Measurements from ENCODE around the gene FPR2.

Gene FPR2

DNA sequence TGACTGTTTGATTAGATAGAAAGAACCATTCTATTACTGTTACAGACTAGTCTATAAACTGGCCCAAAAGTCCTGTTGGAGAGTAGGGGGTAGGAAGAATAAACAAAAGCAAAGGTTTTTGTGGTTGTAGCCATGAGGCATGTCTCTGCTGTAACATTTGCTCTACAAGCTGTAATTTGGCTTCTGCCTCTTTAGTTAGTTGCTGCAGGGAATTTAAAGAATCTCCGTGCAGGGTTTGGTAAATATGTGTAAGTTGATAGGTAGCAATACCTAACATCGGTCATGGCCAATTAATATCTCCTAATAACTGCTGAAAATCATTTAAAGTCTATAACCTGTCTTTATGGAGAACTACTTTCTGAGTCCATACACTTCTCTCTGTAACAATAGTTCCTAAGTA is 46.9 kb downstream of the FPR2 start:
- no peak for DNase-seq

GRCh38 chr19:51808333-51808986 is 47.5 kb downstream of the FPR2 start:
- peak; percentile 23 for DNase-seq

DNA sequence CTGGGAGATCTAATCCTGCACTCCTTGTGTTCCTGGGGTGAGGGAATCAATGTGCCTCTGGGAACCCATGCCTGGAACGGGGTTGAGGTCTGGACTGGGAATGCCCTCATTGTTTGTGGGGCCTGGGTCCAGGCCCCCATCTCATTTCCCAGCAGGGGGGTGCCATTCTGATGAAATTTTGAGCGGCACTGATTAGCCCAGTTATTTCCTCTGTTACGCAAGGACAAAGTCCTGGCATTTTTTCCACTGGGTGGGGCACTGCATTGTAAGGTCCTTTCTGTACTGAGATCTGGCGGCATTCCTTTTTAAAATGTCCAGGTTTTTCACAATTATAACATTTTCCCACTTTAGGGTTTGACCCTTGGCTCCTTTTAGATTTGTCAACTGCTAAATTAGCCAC is 48.8 kb downstream of the FPR2 start:
- no peak for DNase-seq

GRCh38 chr19:51810223-51810622 is 49.2 kb downstream of the FPR2 start:
- peak; percentile 3 for DNase-seq

DNA sequence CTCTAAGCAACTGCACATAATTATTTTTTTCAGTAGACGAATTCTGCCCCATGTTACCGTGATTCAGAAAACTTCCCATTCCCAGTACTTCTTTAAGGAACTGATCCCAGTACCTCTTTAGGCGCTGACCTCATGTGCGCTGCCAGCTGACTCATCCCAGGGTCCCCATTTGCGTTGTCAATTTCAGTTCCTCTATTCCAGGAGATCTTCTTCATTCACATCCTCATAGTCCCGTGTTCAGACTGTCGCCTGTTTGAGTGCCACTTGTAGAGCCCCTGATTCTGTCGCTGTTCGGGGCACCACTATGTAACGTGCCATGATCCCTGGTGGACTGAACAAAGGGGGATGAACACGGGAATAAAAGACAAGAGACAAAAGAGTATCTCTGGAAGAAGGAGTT is 50.4 kb downstream of the FPR2 start:
- no peak for DNase-seq

GRCh38 chr19:51815043-51815442 is 54.1 kb downstream of the FPR2 start:
- DNase-seq, result no peak

GRCh38 chr19:51816711-51817110 is 55.7 kb downstream of the FPR2 start:
- DNase-seq, result no peak

DNA sequence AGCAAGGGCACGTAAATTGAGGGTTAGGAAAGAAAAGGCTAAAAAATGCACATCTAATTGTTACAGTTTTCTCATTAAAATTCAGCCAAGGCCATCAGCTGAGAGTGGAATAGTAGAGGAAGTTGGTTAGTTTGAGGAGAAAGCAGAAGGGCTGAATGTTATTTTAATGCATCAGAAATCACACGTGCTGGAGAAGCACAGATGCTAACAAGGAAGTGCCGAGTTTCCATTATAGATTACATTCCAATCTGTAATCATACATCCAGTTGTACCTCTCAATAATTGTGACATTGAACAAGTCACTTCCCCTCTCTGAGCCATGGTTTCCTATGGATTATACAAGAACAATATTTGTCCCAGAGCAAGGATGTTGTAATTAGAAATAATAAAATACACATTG is 59.0 kb downstream of the FPR2 start:
- DNase-seq, result no peak
